HEK293 (cell line): ENCODE data around the gene EXOSC6.

Experiments used
- HOXC10 ChIP-seq: sonication (generic); formaldehyde crosslinking; IDR thresholded peaks from 2 replicates; pipeline ENCODE4 v1.8.1; 2023; ENCODE audit warnings: mild to moderate bottlenecking, missing genetic modification reagents
- KLF9 ChIP-seq: fragments of 450-650 bp; formaldehyde crosslinking; IDR thresholded peaks from 2 replicates; pipeline ENCODE4 v1.5.1; 2016; ENCODE audit warnings: missing biosample characterization, missing genetic modification characterization, low read depth
- ZFP37 ChIP-seq: fragments of 450-650 bp; formaldehyde crosslinking; IDR thresholded peaks from 2 replicates; pipeline ENCODE4 v1.5.1; 2016; ENCODE audit warnings: missing biosample characterization, missing genetic modification characterization
- ZNF2 ChIP-seq: fragments of 450-650 bp; formaldehyde crosslinking; IDR thresholded peaks from 2 replicates; pipeline ENCODE4 v1.5.1; 2016; ENCODE audit warnings: missing biosample characterization, missing genetic modification characterization
- ZNF239 ChIP-seq: fragments of 450-650 bp; formaldehyde crosslinking; IDR thresholded peaks from 2 replicates; pipeline ENCODE4 v1.5.1; 2016; ENCODE audit warnings: missing biosample characterization, missing genetic modification characterization
- ZNF394 ChIP-seq: fragments of 450-650 bp; formaldehyde crosslinking; IDR thresholded peaks from 2 replicates; pipeline ENCODE4 v1.5.1; 2016; ENCODE audit warnings: missing biosample characterization, missing genetic modification characterization, mild to moderate bottlenecking, moderate library complexity, borderline replicate concordance
- ZNF398 ChIP-seq: fragments of 450-650 bp; formaldehyde crosslinking; IDR thresholded peaks from 2 replicates; pipeline ENCODE4 v1.5.1; 2017; ENCODE audit warnings: missing biosample characterization, missing genetic modification characterization
- ZNF433 ChIP-seq: fragments of 450-650 bp; formaldehyde crosslinking; IDR thresholded peaks from 2 replicates; pipeline ENCODE4 v1.5.1; 2016; ENCODE audit warnings: missing biosample characterization, missing genetic modification characterization, low read depth
- ZNF558 ChIP-seq: fragments of 450-650 bp; formaldehyde crosslinking; IDR thresholded peaks from 2 replicates; pipeline ENCODE4 v1.5.1; 2016; ENCODE audit warnings: missing biosample characterization, missing genetic modification characterization
- ZNF610 ChIP-seq: fragments of 450-650 bp; formaldehyde crosslinking; IDR thresholded peaks from 2 replicates; pipeline ENCODE4 v1.5.1; 2016; ENCODE audit warnings: missing biosample characterization, missing genetic modification characterization, borderline replicate concordance
- ZNF76 ChIP-seq: fragments of 450-650 bp; formaldehyde crosslinking; IDR thresholded peaks from 2 replicates; pipeline ENCODE4; 2016; ENCODE audit warnings: low read depth, missing biosample characterization, missing genetic modification characterization, borderline replicate concordance
- ZNF768 ChIP-seq: fragments of 450-650 bp; formaldehyde crosslinking; IDR thresholded peaks from 2 replicates; pipeline ENCODE4 v1.5.1; 2018; ENCODE audit warnings: missing biosample characterization, mild to moderate bottlenecking, missing genetic modification characterization
- TF ChIP-seq, protein P1 (sequence below): fragments of 450-650 bp; formaldehyde crosslinking; IDR thresholded peaks from 2 replicates; pipeline ENCODE4 v1.5.1; 2016; ENCODE audit warnings: missing biosample characterization, missing genetic modification characterization
- TF ChIP-seq, protein P2 (sequence below): fragments of 450-650 bp; formaldehyde crosslinking; conservative IDR thresholded peaks from 2 replicates; pipeline ENCODE4 v1.5.1; 2016; ENCODE audit warnings: low read depth, missing biosample characterization, missing genetic modification characterization
- TF ChIP-seq, protein P3 (sequence below): fragments of 450-650 bp; IDR thresholded peaks from 2 replicates; pipeline ENCODE4 v1.5.1; 2018; ENCODE audit warnings: missing biosample characterization, missing genetic modification characterization
- TF ChIP-seq, protein P4 (sequence below): fragments of 450-650 bp; IDR thresholded peaks from 2 replicates; pipeline ENCODE4 v1.5.1; 2018; ENCODE audit warnings: missing biosample characterization, mild to moderate bottlenecking, missing genetic modification characterization
- TF ChIP-seq, protein P5 (sequence below): fragments of 450-650 bp; formaldehyde crosslinking; IDR thresholded peaks from 2 replicates; pipeline ENCODE4 v1.5.1; 2016; ENCODE audit warnings: missing biosample characterization, missing genetic modification characterization

Gene EXOSC6

DNA sequence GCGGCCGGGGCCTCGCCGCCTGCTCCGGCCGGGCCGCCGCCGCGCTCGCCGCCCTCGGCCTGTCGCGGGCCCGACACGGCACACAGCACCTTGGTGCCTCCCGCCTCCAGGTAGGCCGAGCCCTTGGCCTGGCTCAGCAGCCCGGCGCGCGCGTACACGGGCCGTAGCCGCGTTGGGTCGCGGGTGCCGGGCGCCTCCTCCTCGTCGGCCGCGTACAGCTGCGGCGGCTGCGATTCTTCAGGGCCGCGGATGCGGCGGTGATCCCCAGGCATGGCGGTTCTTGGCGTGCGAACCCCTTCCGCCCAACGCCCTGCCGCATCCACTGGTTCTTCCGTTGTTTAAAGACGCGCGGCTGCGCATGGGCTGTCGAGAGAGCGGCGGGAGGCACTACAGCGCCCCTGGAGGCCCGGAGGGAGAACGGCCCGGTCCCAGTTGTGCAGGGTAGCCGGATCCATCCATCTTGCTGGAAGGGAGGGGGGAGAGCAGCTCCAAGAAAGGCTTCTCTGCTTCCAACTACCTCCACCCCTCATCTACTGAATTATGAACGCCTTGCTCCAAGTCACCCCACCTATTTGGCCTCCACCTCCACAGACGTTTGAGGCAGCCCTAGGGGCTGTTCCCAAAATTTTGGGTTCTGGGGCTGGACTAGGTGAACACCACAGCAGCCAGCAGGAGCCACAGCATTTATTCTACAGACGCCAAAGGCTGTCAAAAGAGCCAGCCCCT, at the start of gene EXOSC6 (continued):
- TF ChIP-seq ZFP37 (peak; percentile 66; the same call in 1 of the 2 replicates), ZNF433 (tag by site-specific recombination) (no peak), ZNF768 (tag by site-specific recombination) (0 out of 2 replicates have a peak, but pooled peaks have one; percentile 63), ZNF239 (tag by site-specific recombination) (0 out of 2 replicates have a peak, but pooled peaks have one; percentile 56), ZNF610 (peak; percentile 26; the same call in 1 of the 2 replicates), ZNF76 (tag by site-specific recombination) (peak; percentile 89), ZNF398 (tag by site-specific recombination) (0 out of 2 replicates have a peak, but pooled peaks have one; percentile 13), HOXC10 (CRISPR knock-in tag) (0 out of 2 replicates have a peak, but pooled peaks have one; percentile 91), ZNF2 (tag by site-specific recombination) (peak; percentile 82), ZNF394 (tag by site-specific recombination) (peak; percentile 66; the same call in 1 of the 2 replicates), KLF9 (peak; percentile 32; the same call in 1 of the 2 replicates), ZNF558 (tag by site-specific recombination) (no peak)
- TF ChIP-seq, protein P1, sequence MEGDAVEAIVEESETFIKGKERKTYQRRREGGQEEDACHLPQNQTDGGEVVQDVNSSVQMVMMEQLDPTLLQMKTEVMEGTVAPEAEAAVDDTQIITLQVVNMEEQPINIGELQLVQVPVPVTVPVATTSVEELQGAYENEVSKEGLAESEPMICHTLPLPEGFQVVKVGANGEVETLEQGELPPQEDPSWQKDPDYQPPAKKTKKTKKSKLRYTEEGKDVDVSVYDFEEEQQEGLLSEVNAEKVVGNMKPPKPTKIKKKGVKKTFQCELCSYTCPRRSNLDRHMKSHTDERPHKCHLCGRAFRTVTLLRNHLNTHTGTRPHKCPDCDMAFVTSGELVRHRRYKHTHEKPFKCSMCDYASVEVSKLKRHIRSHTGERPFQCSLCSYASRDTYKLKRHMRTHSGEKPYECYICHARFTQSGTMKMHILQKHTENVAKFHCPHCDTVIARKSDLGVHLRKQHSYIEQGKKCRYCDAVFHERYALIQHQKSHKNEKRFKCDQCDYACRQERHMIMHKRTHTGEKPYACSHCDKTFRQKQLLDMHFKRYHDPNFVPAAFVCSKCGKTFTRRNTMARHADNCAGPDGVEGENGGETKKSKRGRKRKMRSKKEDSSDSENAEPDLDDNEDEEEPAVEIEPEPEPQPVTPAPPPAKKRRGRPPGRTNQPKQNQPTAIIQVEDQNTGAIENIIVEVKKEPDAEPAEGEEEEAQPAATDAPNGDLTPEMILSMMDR (tag by site-specific recombination) = peak; percentile 98
- TF ChIP-seq, protein P2, sequence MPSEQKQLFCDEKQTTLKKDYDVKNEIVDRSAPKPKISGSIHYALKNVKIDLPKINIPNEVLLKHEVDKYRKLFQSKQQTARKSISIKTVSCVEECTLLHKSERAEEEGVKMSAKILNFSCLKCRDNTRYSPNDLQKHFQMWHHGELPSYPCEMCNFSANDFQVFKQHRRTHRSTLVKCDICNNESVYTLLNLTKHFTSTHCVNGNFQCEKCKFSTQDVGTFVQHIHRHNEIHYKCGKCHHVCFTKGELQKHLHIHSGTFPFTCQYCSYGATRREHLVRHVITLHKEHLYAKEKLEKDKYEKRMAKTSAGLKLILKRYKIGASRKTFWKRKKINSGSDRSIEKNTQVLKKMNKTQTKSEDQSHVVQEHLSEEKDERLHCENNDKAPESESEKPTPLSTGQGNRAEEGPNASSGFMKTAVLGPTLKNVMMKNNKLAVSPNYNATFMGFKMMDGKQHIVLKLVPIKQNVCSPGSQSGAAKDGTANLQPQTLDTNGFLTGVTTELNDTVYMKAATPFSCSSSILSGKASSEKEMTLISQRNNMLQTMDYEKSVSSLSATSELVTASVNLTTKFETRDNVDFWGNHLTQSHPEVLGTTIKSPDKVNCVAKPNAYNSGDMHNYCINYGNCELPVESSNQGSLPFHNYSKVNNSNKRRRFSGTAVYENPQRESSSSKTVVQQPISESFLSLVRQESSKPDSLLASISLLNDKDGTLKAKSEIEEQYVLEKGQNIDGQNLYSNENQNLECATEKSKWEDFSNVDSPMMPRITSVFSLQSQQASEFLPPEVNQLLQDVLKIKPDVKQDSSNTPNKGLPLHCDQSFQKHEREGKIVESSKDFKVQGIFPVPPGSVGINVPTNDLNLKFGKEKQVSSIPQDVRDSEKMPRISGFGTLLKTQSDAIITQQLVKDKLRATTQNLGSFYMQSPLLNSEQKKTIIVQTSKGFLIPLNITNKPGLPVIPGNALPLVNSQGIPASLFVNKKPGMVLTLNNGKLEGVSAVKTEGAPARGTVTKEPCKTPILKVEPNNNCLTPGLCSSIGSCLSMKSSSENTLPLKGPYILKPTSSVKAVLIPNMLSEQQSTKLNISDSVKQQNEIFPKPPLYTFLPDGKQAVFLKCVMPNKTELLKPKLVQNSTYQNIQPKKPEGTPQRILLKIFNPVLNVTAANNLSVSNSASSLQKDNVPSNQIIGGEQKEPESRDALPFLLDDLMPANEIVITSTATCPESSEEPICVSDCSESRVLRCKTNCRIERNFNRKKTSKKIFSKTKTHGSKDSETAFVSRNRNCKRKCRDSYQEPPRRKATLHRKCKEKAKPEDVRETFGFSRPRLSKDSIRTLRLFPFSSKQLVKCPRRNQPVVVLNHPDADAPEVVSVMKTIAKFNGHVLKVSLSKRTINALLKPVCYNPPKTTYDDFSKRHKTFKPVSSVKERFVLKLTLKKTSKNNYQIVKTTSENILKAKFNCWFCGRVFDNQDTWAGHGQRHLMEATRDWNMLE = peak; percentile 37
- TF ChIP-seq, protein P3, sequence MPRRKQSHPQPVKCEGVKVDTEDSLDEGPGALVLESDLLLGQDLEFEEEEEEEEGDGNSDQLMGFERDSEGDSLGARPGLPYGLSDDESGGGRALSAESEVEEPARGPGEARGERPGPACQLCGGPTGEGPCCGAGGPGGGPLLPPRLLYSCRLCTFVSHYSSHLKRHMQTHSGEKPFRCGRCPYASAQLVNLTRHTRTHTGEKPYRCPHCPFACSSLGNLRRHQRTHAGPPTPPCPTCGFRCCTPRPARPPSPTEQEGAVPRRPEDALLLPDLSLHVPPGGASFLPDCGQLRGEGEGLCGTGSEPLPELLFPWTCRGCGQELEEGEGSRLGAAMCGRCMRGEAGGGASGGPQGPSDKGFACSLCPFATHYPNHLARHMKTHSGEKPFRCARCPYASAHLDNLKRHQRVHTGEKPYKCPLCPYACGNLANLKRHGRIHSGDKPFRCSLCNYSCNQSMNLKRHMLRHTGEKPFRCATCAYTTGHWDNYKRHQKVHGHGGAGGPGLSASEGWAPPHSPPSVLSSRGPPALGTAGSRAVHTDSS = peak; percentile 42
- TF ChIP-seq, protein P4, sequence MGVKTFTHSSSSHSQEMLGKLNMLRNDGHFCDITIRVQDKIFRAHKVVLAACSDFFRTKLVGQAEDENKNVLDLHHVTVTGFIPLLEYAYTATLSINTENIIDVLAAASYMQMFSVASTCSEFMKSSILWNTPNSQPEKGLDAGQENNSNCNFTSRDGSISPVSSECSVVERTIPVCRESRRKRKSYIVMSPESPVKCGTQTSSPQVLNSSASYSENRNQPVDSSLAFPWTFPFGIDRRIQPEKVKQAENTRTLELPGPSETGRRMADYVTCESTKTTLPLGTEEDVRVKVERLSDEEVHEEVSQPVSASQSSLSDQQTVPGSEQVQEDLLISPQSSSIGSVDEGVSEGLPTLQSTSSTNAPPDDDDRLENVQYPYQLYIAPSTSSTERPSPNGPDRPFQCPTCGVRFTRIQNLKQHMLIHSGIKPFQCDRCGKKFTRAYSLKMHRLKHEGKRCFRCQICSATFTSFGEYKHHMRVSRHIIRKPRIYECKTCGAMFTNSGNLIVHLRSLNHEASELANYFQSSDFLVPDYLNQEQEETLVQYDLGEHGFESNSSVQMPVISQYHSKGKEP (tag by site-specific recombination) = peak; percentile 39; the same call in 1 of the 2 replicates
- TF ChIP-seq, protein P5, sequence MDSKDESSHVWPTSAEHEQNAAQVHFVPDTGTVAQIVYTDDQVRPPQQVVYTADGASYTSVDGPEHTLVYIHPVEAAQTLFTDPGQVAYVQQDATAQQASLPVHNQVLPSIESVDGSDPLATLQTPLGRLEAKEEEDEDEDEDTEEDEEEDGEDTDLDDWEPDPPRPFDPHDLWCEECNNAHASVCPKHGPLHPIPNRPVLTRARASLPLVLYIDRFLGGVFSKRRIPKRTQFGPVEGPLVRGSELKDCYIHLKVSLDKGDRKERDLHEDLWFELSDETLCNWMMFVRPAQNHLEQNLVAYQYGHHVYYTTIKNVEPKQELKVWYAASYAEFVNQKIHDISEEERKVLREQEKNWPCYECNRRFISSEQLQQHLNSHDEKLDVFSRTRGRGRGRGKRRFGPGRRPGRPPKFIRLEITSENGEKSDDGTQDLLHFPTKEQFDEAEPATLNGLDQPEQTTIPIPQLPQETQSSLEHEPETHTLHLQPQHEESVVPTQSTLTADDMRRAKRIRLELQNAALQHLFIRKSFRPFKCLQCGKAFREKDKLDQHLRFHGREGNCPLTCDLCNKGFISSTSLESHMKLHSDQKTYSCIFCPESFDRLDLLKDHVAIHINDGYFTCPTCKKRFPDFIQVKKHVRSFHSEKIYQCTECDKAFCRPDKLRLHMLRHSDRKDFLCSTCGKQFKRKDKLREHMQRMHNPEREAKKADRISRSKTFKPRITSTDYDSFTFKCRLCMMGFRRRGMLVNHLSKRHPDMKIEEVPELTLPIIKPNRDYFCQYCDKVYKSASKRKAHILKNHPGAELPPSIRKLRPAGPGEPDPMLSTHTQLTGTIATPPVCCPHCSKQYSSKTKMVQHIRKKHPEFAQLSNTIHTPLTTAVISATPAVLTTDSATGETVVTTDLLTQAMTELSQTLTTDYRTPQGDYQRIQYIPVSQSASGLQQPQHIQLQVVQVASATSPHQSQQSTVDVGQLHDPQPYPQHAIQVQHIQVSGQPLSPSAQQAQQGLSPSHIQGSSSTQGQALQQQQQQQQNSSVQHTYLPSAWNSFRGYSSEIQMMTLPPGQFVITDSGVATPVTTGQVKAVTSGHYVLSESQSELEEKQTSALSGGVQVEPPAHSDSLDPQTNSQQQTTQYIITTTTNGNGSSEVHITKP (tag by site-specific recombination) = peak; percentile 99
